Esophagus squamous epithelium (tissue), 5 donors: ENCODE data around the gene ADGRF4. TPM values are rescaled to one million over a fixed set of nuclear protein-coding genes. Genes with fewer than 3 reads are reported as not detected.

Experiments used
- DNase-seq: peaks from one replicate; lab custom pipeline; 2025; lab: John Stamatoyannopoulos, UW
- H3K27ac ChIP-seq, 4 donors: fragments of 200-600 bp; sonication (generic); one replicate each; pipeline ENCODE4 v1.5.1; 2016 to 2019; ENCODE audit warnings: mild to moderate bottlenecking in 1 of 4
- H3K27me3 ChIP-seq, 4 donors: fragments of 200-600 bp; sonication (generic); 1 replicate in 3 of 4; 2 replicates in 1 of 4; pipeline versions ENCODE4 v1.5.1 to v1.6.0; 2017 to 2021; ENCODE audit warnings: antibody characterized with exemption in 1 of 4
- H3K36me3 ChIP-seq, 3 donors: fragments of 200-600 bp; sonication (generic); one replicate each; pipeline ENCODE4 v1.5.1; 2016 to 2019
- H3K4me1 ChIP-seq, 3 donors: fragments of 200-600 bp; sonication (generic); one replicate each; pipeline ENCODE4 v1.5.1; 2017 to 2019
- H3K4me3 ChIP-seq, 4 donors: fragments of 200-600 bp; sonication (generic); 1 replicate in 3 of 4; 2 replicates in 1 of 4; pipeline ENCODE4 v1.5.1; 2016 to 2019; ENCODE audit warnings: mild to moderate bottlenecking in 2 of 4, moderate library complexity in 1 of 4
- H3K9me3 ChIP-seq, 3 donors: fragments of 200-600 bp; sonication (generic); one replicate each; pipeline ENCODE4 v1.5.1; 2016 to 2019
- POLR2A ChIP-seq, 4 donors: fragments of 450-650 bp; IDR thresholded peaks; one replicate each; pipeline ENCODE4 v1.6.1; 2017; ENCODE audit warnings: antibody characterized with exemption in 4 of 4, mild to moderate bottlenecking in 4 of 4, moderate library complexity in 3 of 4
- WGBS, 2 donors: methylation state at CpG; one replicate each; pipeline ENCODE4 v1.1.5; 2018; 5-methylcytosine and 5-hydroxymethylcytosine counted together
- intact Hi-C: fragments of 100-400 bp; cut with DNase I; formaldehyde crosslinking; loops from one replicate; pipeline ENCODE4 v1.15.0; 2022
- total RNA-seq, 4 donors: library from RNA; depleted of rRNA; stranded (reverse); fragments of >200 nt; gene quantifications; one replicate each; pipeline ENCODE4 v1.1.0, GENCODE V29; 2016
- TF ChIP-seq, protein P1 (sequence below), 6 experiments: fragments of 450-650 bp in 4 of 6; fragments of 200-600 bp in 2 of 6; sonication (generic) in 2 of 6; IDR thresholded peaks; one replicate each; pipeline ENCODE4 v1.5.1; 2016 to 2019; ENCODE audit warnings: antibody characterized with exemption in 6 of 6, mild to moderate bottlenecking in 4 of 6, moderate library complexity in 4 of 6
- donor health status: DM: yes; HTN: yes; CAD: no.

Gene ADGRF4
- total RNA-seq, 4 donors from 2014 or later = 16.8 to 26.1 (median 19.3) TPM

DNA sequence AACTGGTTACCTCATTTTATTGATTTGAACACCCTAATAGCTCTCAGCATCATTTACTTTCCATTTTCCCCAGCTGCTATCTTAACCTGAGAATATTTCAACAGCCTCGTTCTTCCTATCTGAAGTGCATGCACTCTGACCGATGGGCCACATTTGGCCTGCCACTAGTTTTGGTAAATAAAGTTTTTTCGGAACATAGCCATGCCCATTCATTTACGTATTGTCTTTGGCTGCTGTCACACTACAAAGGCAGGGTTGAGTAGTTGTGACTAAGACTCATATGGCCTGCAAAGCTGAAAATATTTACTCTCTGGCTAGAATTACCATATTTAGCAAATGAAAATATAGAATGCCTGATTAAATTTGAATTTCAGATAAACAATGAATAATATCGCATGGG is 10.8 kb downstream of the ADGRF4 start:
- WGBS, 2 donors = 82 to 85% methylated on average over 5 of the region's 5 CpGs
- H3K27ac ChIP-seq = no peak overlapping the region

DNA sequence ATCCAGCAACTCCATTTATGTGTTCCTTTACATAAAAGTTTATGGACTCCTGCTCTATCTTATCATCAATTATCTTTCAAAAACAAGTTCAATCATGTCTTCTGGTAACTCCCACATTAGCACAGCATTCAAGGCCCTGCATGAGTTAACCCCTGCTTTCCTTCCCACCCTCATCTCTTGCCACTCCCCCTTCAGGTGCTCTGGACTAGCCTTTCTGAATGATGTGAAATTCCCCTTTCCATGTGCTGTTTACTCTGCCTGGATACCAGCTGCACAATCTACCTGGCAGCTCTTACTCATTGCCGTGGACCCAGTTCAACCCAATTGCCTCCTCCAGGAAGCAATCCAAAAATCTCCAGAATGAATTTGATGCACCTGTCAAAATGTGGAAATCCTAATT is 11.9 kb downstream of the ADGRF4 start:
- H3K4me3 ChIP-seq = no peak overlapping the region
- no peak for DNase-seq
- H3K9me3 ChIP-seq = no peaks in the 10 kb centered on the region
- H3K27me3 ChIP-seq = no peaks in the 10 kb centered on the region
- H3K36me3 ChIP-seq = peaks cover 0 to 33% (median 0%) of the 10 kb centered on the region in 3 donors
- no peak overlapping the region for H3K27ac ChIP-seq
- intact Hi-C loops = no loop called here
- TF ChIP-seq, protein P1, sequence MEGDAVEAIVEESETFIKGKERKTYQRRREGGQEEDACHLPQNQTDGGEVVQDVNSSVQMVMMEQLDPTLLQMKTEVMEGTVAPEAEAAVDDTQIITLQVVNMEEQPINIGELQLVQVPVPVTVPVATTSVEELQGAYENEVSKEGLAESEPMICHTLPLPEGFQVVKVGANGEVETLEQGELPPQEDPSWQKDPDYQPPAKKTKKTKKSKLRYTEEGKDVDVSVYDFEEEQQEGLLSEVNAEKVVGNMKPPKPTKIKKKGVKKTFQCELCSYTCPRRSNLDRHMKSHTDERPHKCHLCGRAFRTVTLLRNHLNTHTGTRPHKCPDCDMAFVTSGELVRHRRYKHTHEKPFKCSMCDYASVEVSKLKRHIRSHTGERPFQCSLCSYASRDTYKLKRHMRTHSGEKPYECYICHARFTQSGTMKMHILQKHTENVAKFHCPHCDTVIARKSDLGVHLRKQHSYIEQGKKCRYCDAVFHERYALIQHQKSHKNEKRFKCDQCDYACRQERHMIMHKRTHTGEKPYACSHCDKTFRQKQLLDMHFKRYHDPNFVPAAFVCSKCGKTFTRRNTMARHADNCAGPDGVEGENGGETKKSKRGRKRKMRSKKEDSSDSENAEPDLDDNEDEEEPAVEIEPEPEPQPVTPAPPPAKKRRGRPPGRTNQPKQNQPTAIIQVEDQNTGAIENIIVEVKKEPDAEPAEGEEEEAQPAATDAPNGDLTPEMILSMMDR (IDR thresholded peaks at IDR 0.05) = no peak
- TF ChIP-seq POLR2A (IDR thresholded peaks at IDR 0.05) = no peak
- 56% methylated on average over 1 of the region's 1 CpG for WGBS, 2 donors
- H3K4me1 ChIP-seq = no peaks in the 10 kb centered on the region

More for the DNA sequence above, 10.8 kb downstream of the ADGRF4 start:
- TF ChIP-seq POLR2A (IDR thresholded peaks at IDR 0.05) = no peak
- TF ChIP-seq, protein P1 (IDR thresholded peaks at IDR 0.05) = no peak
- no peaks in the 10 kb centered on the region for H3K4me1 ChIP-seq
- intact Hi-C loops = no loop called here
- no peaks in the 10 kb centered on the region for H3K27me3 ChIP-seq
- H3K4me3 ChIP-seq = no peak overlapping the region
- DNase-seq = no peak
- peaks cover 0 to 26% (median 0%) of the 10 kb centered on the region in 3 donors for H3K36me3 ChIP-seq
- H3K9me3 ChIP-seq = no peaks in the 10 kb centered on the region

DNA sequence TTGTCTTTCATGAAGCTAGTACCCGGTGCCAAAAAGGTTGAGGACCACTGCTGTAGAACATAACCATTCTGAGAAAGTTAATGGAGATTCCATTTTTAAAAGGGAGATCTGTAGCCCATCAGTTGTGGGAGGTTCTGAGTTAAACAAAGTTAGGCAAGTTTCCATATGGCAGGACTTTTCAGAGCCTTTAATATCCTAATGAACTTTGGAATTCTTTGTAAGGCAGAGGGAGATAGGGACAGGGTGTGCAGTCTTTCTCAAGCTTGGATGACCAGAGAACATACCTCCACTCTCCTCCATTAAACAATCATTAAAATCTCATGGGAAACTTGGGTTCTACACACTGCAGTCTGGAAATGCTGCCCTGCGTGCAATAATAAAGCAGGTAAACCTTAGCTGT is 14.8 kb downstream of the ADGRF4 start:
- Histone ChIP-seq H3K4me3 (no peak overlapping the region), H3K9me3 (no peaks in the 10 kb centered on the region), H3K36me3 (peaks cover 0 to 28% (median 0%) of the 10 kb centered on the region in 3 donors), H3K4me1 (peaks cover 0 to 2% (median 0%) of the 10 kb centered on the region in 3 donors), H3K27ac (no peak overlapping the region), H3K27me3 (no peaks in the 10 kb centered on the region)
- DNase-seq = no peak
- intact Hi-C loops = no loop called here
- WGBS, 2 donors = 91 to 94% methylated on average over 2 of the region's 2 CpGs
- TF ChIP-seq, protein P1 (IDR thresholded peaks at IDR 0.05) = no peak
- no peak for TF ChIP-seq POLR2A (IDR thresholded peaks at IDR 0.05)

DNA sequence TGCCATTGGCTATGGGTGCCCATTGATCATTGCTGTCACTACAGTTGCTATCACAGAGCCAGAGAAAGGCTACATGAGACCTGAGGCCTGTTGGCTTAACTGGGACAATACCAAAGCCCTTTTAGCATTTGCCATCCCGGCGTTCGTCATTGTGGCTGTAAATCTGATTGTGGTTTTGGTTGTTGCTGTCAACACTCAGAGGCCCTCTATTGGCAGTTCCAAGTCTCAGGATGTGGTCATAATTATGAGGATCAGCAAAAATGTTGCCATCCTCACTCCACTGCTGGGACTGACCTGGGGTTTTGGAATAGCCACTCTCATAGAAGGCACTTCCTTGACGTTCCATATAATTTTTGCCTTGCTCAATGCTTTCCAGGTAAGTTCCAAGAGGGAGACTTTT is 16.4 kb downstream of the ADGRF4 start:
- DNase-seq = no peak
- no peak for TF ChIP-seq POLR2A (IDR thresholded peaks at IDR 0.05)
- Histone ChIP-seq H3K4me3 (no peak overlapping the region), H3K4me1 (peaks cover 0 to 11% (median 0%) of the 10 kb centered on the region in 3 donors), H3K27me3 (no peaks in the 10 kb centered on the region), H3K27ac (no peak overlapping the region), H3K36me3 (peaks cover 0 to 24% (median 0%) of the 10 kb centered on the region in 3 donors), H3K9me3 (no peaks in the 10 kb centered on the region)
- intact Hi-C loops = no loop called here
- WGBS, 2 donors = 73 to 88% methylated on average over 4 of the region's 4 CpGs

DNA sequence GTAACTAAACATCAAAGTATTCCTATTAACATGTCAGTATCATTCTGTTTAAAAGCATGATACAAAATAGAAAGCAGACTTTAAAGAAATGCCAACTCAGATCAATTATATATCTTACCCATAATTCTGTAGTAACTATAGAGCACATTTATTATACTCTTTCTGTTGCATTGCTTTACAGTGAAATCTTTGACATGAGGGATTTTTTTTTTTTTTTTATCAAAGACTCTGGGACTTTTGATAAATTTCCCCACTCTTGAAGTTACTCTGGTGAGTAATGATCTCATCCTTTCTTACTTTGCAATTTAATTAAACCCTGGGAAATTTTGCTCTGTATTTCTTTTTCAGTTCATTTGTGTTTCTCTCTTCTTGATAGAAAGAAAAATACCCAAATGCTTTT is 17.4 kb downstream of the ADGRF4 start:
- no peak for DNase-seq
- no peak overlapping the region for H3K27ac ChIP-seq
- no peaks in the 10 kb centered on the region for H3K9me3 ChIP-seq
- H3K36me3 ChIP-seq = peaks cover 0 to 29% (median 0%) of the 10 kb centered on the region in 3 donors
- TF ChIP-seq, protein P1 (IDR thresholded peaks at IDR 0.05) = no peak
- TF ChIP-seq POLR2A (IDR thresholded peaks at IDR 0.05) = no peak
- H3K4me3 ChIP-seq = no peak overlapping the region
- H3K4me1 ChIP-seq = peaks cover 0 to 11% (median 0%) of the 10 kb centered on the region in 3 donors
- intact Hi-C loops = no loop called here
- H3K27me3 ChIP-seq = no peaks in the 10 kb centered on the region

DNA sequence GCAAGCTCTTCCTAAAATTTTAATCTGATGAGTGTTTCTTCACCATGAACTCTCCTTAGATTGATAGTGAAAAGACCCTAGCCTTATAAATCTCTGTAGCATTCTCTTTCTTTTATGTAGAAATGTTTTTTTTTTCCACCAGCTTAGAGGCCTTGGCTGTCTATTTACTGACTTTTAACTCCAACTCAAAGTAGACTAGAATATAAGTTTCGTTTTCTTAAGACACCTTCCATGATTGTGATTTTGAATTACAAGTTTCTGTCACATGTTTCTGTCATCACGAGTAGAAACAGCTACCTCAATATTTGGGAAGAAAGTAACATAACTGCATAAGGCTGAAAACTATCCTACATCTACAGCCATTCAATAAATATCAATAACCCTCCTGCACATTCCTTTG is 17.8 kb downstream of the ADGRF4 start:
- Histone ChIP-seq H3K27ac (no peak overlapping the region), H3K4me3 (no peak overlapping the region), H3K9me3 (no peaks in the 10 kb centered on the region), H3K4me1 (peaks cover 0 to 11% (median 0%) of the 10 kb centered on the region in 3 donors), H3K36me3 (peaks cover 0 to 33% (median 0%) of the 10 kb centered on the region in 3 donors), H3K27me3 (no peaks in the 10 kb centered on the region)
- WGBS, 2 donors = 59 to 73% methylated on average over 2 of the region's 2 CpGs
- intact Hi-C loops = no loop called here
- TF ChIP-seq, protein P1 (IDR thresholded peaks at IDR 0.05) = no peak
- no peak for TF ChIP-seq POLR2A (IDR thresholded peaks at IDR 0.05)
- no peak for DNase-seq
